ENCODE measurements around the gene PLXNA4.
"Not testable (repeated sequence)": the region's sequence is repeated elsewhere in the genome, so short reads cannot be mapped to it uniquely, and the experiment has no call there.

The PLXNA4 gene, protein sequence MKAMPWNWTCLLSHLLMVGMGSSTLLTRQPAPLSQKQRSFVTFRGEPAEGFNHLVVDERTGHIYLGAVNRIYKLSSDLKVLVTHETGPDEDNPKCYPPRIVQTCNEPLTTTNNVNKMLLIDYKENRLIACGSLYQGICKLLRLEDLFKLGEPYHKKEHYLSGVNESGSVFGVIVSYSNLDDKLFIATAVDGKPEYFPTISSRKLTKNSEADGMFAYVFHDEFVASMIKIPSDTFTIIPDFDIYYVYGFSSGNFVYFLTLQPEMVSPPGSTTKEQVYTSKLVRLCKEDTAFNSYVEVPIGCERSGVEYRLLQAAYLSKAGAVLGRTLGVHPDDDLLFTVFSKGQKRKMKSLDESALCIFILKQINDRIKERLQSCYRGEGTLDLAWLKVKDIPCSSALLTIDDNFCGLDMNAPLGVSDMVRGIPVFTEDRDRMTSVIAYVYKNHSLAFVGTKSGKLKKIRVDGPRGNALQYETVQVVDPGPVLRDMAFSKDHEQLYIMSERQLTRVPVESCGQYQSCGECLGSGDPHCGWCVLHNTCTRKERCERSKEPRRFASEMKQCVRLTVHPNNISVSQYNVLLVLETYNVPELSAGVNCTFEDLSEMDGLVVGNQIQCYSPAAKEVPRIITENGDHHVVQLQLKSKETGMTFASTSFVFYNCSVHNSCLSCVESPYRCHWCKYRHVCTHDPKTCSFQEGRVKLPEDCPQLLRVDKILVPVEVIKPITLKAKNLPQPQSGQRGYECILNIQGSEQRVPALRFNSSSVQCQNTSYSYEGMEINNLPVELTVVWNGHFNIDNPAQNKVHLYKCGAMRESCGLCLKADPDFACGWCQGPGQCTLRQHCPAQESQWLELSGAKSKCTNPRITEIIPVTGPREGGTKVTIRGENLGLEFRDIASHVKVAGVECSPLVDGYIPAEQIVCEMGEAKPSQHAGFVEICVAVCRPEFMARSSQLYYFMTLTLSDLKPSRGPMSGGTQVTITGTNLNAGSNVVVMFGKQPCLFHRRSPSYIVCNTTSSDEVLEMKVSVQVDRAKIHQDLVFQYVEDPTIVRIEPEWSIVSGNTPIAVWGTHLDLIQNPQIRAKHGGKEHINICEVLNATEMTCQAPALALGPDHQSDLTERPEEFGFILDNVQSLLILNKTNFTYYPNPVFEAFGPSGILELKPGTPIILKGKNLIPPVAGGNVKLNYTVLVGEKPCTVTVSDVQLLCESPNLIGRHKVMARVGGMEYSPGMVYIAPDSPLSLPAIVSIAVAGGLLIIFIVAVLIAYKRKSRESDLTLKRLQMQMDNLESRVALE (N-terminal part only)

DNA sequence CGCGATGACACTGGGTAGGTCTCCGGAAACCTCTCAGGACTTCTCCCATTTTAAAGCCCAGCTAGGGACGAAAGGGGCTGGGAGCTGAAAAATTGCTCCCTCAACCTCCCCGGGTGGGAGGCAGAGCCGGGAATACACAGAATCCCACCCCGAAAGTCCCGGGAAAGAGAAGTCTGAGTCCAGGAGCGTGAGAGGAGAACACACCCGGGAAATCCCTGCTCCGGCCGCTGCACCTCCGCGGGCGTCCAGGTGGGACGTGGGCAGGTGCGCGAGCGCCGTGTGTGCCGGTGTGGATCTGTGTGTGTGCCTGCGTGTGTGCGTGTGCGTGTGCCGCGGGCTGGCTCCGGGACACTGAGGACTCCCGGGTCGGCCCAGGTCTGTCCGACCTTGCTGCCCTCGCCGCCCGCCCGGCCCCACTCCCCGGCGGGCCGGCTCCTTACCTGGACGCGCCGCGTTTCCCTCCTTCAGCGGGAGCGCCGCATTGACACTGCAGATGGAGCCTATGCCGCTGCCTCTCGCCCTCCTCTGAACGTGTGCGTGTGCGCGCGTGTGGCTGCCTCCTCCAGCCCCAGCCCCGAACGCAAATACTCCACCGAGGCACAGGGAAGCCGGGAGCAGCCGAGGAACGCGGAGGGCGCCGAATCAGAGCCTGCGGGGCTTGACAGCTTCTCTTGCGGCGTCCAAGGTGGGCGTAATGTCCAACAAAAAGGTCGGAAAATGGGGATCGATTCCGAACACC, at the start of gene PLXNA4:
PLXNA4 (minus strand) TSS at position 489 of the 739 bp plus-strand sequence. CDS start 67,777 bp downstream, outside the sequence.
- DNase-seq (ENCODE audit: low read depth in 3 of 3) = no peak

DNA sequence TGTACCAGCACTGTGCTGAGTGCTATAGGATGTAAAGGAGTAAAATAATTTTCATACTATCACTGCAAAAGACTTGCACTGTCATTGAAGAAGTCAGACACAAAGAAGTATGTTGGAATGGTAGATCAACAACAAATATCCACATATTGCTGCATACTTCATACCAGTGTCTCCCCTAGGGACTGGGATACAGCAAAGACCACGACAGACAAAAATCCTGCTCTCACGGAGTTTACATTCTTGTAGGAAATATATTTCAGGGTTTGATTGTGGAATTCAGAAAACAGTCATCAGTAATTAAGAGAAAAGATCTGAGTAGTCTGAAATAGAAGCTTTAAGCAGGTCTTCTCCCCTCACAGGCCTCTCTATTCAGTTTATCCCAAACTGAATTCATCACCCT, 49.4 kb upstream of the PLXNA4 start:
- no peak for DNase-seq (ENCODE audit: low read depth in 3 of 3)

DNA sequence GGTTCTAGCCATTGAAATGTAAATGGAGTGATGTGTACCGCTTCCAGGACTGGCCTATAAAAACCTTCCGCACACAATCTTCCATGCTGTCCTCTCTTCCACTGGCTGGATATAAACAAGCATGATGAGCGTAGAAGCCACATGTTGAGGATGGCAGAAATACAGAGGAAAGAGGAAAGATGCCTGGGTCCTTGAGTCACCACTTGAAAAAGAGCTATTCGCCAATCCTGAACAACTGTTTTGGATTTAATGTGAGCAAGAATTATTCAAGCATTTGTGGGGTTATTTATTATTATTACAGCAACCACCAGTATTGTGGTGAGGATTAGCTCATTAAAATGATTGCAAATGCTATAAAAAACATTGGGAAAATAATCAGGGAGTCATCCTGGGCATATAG, 45.8 kb upstream of the PLXNA4 start:
- DNase-seq (ENCODE audit: low read depth in 3 of 3) = no peak

DNA sequence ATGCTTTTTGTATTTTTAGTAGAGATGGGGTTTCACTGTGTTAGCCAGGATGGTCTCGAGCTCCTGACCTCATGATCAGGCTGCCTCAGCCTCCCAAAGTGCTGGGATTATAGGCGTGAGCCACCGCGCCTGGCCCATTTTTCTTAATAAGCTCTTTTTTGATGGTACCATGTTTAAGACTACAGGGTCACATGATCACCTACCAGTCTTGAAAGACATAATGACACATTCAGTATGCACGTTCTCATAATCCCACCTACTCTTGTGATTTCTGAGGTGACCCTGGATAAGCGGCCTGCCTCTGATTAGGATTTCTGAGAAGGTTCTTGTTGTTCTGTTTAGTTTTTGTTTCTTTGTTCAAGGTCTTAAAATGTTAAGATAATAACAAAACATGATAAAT, 43.7 kb upstream of the PLXNA4 start:
- no peak for DNase-seq (ENCODE audit: low read depth in 3 of 3)

DNA sequence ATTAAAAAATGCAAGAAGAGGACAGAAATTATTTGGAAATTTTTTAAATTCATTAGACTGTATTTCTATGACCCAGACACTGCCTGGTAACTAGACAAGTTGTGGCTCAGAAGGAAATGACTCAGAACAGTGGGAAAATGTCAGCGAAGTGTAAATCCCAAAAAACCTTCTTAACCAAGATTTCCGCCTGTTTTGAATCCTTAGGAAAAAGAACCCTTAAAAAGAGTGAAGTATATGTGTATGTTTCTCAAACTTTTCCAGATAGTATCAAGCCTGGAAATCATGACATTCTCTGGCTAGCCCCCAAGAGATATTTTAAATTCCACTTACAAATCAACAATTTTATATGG, 42.7 kb upstream of the PLXNA4 start:
- no peak for DNase-seq (ENCODE audit: low read depth in 3 of 3)

DNA sequence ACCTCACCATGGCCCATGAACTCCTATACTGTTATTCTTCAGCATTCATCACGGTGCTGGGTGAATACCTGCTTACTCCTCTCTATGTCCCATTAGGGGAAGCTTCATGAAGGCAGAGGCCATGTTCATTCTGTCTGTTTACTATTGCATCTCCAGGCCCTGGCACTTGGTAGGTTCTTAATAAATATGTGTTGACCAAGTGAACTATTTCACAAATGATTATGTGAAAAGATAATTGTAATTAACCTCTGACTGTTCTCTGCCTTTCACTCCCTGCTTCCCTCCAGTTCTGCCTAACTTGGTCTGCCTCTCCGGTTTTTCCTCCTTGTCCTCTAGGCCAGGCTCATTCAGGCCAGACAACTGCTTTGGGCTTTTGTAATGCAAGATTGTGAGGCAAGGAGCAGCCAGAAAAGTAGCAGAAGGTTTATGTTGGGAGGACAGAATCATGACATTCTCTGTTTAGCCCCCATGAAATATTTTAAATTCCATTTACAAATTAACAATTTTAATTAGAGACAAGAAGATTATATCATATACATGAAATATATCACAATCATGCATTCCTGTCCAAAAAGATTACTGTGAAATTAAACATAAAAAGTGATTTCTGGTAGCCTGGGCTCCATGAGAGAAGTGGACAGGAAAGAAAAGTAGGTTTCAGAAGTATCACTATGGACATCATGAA, 42.1 kb upstream of the PLXNA4 start:
- DNase-seq (ENCODE audit: low read depth in 3 of 3) = no peak

DNA sequence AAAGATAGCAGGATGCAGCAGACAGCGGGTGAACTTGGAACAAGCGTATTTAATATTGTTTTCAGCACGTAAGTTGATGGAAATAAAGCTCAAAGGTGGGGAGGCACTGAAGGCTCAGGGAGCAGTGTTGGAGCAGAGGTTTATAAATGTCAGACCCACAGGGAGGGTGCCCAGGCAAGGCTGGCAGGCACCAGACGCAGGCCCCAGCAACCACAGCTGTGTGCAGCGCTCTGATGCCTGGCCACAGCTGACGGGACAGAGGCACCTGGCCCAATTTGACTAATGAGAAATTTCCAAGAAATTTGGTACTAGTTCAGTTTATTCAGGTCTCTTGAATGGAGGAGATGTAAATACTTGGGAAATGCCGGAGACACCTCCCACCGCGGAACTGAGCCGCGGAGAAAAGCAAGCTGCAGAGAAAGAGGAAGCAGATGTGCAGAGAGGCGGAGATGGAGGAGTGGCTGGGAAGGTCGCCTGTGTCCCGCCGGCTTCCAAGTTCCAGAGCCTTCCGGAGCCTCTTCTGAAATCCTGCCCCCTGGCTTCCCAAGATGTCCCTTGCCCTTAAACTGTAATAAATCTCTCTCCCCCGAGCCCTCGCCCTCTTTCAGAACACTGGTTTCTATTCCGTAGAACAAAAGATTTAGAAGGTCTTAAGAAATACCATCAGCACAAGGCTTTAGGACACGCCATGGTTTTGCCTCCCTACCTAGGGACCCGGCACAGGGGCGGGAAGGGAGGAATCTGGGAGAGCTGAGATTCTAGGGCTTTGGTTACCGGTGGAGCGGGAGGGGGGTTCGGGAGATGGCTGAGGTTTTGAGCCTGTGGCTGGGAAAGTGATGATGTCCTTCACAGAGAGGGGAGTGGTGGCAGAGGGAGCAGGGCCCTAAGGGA, 38.4 kb upstream of the PLXNA4 start:
- DNase-seq (ENCODE audit: low read depth in 3 of 3) = no peak

DNA sequence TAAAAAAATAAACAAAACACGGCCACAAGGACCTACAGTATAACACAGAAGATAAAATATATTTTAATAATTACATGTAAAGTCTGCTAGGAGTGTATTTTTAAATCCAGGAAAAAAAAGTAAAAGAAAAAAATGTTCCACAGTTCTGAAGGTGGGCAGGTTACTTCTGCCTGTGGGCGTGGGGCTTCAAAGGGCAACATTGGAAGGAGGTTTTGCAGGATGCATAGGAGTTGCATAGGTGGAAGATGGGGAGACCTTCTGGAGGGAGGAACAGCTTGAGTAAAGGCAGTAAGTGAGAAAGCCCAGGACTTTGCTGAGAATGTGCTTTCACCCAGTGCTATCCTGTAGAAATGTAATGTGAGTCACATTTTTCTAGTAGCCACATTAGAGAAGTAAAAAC, 37.5 kb upstream of the PLXNA4 start:
- DNase-seq (ENCODE audit: low read depth in 3 of 3) = no peak

DNA sequence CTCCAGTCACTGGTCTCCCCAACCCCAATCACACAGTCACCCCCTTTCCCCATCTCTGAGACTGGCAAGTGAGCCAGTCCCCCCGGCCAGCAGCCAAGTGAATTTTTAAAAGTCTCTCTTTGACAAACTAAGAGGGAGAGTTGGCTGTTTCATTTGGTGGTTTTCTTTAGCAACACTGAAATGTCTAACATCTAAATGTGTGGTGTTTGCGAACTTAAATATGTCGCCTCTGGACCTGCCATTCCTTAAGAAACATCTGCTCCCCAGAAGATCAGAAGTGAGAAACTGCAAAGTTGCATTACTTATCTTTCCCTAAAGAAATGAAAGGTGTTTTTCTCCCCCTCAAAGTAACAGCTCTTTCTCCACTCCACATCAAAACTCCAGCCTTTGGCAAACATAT, 34.7 kb upstream of the PLXNA4 start:
- no peak for DNase-seq (ENCODE audit: low read depth in 3 of 3)

DNA sequence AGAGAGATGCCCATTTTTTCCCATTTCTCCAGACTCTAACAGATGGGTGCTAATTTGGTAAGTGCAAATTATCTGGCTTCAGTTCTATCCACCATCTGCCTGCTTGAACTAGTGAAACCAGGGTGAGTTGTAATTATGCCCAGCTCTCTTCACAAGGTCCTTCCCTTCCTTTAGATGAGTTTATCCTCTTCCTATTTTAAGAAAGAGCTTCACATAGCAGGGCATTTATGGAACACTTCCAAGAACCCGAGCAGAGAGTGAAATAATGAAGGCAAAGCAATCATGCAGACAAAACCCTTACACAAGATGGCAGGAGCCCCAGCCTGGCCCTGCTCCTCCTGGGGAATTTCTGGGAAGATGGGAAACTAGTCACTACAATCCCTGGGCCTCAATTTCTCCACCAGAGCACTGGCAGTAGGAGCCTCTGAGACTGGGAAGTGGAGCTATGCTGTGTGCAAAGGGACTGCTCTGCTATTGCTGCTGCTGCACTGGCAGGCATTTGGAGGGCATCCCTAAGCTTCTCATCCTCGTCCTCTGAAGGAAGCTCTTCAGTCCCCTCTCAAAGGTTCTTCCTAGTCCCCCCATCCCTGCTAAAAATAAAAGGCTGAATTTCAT, 33.7 kb upstream of the PLXNA4 start:
- no peak for DNase-seq (ENCODE audit: low read depth in 3 of 3)

DNA sequence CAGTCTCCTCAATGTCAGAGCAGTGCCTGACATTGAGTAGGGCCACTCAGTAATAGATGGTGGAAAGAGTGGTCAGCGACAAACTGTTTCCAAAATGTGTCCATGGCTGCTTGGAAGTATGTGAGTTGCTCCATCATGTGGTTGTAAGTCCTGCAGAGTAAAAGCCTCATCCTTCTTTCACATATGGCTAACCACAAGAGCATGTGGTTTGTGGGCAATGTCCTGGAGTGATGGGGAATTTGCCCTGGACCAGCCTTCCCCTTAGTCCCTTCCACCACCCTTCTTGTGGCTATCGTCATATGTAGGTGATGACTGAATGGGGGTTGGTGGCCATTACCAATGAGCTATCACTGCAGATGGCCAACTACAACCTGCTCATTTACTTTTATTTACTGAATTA, 33.0 kb upstream of the PLXNA4 start:
- no peak for DNase-seq (ENCODE audit: low read depth in 3 of 3)

DNA sequence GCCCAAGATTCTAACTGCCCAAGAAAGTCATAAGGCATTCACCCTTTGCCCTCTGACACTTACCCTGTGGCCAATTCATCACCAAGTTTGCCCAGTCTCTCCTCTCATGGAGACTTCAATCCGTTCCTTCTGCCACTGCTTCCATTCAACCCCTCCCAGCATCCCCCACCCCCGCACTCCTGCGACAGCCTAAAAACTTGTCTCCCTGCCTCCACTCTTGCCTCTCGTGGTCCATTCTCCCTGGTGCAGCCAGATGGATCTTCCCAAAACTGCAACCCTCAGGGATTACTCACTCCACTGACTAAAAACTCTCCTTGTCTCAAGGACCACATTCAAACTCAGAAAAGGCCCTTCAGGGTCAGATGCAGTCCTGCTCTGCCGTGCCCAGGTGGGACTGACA, 32.3 kb upstream of the PLXNA4 start:
- no peak for DNase-seq (ENCODE audit: low read depth in 3 of 3)

DNA sequence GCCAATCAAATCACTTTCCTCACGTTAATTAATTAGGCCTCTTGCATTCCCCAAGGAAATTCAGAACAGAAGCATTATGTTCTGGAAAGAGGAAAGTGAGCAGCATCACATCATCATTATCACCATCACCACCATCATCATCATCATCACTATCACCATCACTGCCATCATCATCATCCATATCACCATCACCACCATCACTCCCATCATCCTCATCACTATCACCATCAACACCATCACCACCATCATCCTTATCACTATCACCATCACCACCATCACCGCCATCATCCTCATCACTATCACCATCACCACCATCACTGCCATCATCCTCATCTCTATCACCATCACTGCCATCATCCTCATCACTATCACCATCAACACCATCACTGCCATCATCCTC, 31.4 kb upstream of the PLXNA4 start:
- no peak for DNase-seq (ENCODE audit: low read depth in 3 of 3)

DNA sequence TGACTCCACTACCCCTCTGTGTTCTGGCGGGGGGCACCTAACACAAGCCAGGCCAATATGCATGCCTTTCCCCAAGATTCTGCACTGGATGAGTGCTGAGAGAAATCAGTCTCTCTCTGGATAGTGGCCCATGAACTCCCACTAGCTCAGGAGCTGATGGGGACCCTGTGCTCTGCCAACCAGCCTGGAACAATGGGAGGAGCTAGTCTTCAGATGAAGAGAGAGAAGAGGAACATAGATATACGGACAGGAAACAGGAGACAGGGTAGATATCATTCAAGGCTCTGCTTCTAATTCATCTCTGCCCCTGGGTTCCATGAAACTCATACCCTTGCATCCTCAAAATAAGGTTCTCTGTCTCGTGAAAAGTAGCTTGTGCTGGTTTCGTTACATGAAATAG, 27.9 kb upstream of the PLXNA4 start:
- no peak for DNase-seq (ENCODE audit: low read depth in 3 of 3)

DNA sequence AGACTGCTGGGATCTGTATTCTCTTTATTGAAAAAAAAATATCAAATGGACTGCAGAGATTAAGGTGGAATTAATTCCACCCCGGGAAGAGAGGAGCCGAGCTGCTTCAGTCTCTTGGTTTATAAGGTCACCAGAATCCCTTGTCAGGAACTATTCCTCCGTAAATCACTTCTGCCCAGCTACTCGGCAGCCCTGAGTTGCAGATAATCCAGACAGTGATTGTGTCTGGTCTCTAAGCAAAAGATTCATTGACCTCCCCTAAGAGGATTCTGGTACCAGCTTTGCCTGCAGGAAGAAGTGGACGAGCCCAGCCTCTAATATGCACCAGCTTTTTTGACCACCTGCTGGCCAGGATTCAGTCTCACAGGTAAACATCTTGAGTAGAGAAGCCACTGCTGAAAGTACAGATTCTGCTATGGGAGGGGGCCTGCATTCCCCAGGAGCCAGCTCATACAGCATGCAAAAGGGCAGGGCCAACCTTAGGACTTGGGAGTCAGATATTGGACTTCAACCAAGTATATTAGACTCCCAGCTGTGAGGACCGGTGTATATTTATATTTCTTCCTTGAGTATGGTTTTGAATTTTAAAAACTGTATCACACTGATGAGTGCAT, 27.1 kb upstream of the PLXNA4 start:
- no peak for DNase-seq (ENCODE audit: low read depth in 3 of 3)

DNA sequence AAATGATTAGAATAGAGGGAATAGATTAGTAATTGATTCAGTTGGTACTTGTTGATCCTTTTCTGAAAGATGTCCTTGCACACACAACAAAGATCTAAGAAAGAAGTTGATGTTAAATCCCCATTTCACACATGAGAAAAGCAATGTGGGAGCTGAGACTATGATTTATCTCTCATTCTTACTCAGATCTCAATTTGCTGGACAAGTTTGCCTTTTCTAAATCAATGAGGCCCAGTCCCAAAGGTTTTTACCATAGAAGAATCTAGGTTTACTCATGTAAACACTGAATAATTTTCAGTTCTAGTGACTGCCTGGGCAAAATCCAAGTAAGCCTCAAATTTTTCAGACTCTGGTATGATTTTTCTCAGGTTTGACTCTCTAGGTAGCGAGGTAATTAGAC, 25.5 kb upstream of the PLXNA4 start:
- no peak for DNase-seq (ENCODE audit: low read depth in 3 of 3)

DNA sequence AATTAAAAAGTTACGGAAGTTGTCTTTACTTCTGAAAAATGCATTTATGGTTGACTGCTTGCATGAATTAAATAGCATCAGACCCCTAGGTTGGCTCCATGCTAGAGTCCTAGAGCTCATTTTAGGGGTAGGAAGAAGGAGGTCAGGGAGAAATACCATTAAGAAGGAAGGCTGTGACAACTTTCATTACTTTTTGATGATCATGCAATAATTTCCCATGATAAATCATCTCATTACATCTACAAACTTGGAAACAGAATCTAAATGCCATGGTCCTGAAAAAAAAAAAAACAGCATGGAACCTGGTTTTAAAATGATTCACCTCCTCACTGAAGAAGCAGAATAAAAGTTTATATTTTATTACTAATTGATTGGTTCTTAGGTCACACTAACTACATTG, 20.3 kb upstream of the PLXNA4 start:
- no peak for DNase-seq (ENCODE audit: low read depth in 3 of 3)

DNA sequence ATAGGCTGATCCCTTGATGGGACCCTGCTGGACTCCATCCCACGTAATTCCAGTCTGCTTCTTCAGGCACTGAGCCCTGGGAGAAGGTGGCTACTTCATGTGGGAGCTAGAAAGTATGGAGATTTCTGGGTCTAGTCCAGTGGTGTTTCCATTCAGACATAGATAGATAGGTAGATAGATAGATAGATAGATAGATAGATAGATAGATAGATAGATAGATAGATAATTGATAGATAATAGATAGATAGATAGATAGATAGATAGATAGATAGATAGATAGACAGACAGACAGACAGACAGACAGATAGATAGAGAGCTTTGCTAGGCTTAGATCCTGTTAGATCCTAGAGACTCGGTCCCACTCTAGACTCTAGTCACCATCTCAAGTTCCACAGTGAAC, 18.5 kb upstream of the PLXNA4 start:
- DNase-seq (ENCODE audit: low read depth in 3 of 3) = not testable (repeated sequence)

DNA sequence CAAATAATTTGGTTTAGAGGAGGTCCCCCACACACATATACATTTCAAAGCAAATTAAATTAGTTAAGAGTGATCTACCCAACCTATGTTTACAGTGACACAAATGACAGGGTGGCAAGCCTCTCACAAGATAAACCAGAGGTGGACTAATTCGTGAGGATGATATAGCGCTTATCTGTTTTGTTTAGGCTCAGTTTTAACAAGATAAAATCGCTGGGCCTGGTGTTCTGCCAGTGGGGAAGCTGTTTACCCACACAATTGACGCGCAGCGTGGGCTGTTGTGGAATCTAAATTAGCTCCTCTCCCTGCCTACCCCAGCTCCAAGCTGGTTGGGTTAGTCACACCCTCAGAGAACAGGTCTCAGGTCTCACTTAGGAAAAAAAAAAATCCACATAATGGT, 16.7 kb upstream of the PLXNA4 start:
- no peak for DNase-seq (ENCODE audit: low read depth in 3 of 3)
